ENCODE measurements around the gene ATP6V1B1. TPM values are rescaled to one million over a fixed set of nuclear protein-coding genes. Genes with fewer than 3 reads are reported as not detected.

ATP6V1B1 gene
- total and polyA plus RNA-seq, 9 of the 15 experiments (the other 6 are each of a cell fraction or from before 2014, with no cell fraction given) = not detected

- intact Hi-C loops (cut with micrococcal nuclease) (no loop called here), in situ Hi-C loops (cut with MboI) (no loop called here)
- Histone ChIP-seq H2AFZ (ENCODE audit: low read depth, low read length) (no peak overlapping the region), H3K27me3 (ENCODE audit: control insufficient read depth in 2 of 2, insufficient read depth in 2 of 2, low read length in 2 of 2) (peaks cover 16 to 71% of the 10 kb centered on the region in 2 experiments), H3K9me1 (ENCODE audit: control insufficient read depth, insufficient read depth, low read length) (no peaks in the 10 kb centered on the region), H3K4me1 (replicated peaks in 1 of 2; ENCODE audit: control insufficient read depth in 2 of 2, insufficient read depth in 2 of 2, low read length in 2 of 2) (peaks cover 0 to 3% of the 10 kb centered on the region in 2 experiments; a peak in 1 of 5 replicates), H3K79me2 (ENCODE audit: control insufficient read depth, insufficient read depth, low read length) (no peaks in the 10 kb centered on the region), H3K4me3 (no peak overlapping the region), H3K36me3 (ENCODE audit: control insufficient read depth, insufficient read depth, low read length) (no peaks in the 10 kb centered on the region), H3K4me2 (ENCODE audit: insufficient read depth, low read length) (no peak overlapping the region), H3K9me3 (replicated peaks; ENCODE audit: control insufficient read depth, insufficient read depth, low read depth, low read length) (no peaks in the 10 kb centered on the region), H4K20me1 (replicated peaks; ENCODE audit: control insufficient read depth, insufficient read depth, low read length) (no peaks in the 10 kb centered on the region; the same call in 1 of the 2 replicates), H3K9ac (ENCODE audit: insufficient read depth in 1 of 2, low read depth in 2 of 2, low read length in 2 of 2) (no peak overlapping the region), H3K27ac (ENCODE audit: extremely low read depth, low read depth, low read length) (no peak overlapping the region)
- DNase-seq (ENCODE audit: extremely low read depth in 1 of 4, low spot score in 3 of 4) (no peak), ATAC-seq (no peak; the same call in 2 of the 3 replicates), FAIRE-seq (no peak)
- no TSS peak for BruUV-seq (replicated peaks)
- 15% methylated on average over 9 of the region's 9 CpGs for WGBS (ENCODE audit: insufficient coverage, low coverage, missing lambda C conversion rate)
- ChIA-PET POLR2A (interaction anchor here (1.4 kb wide), 1 partner anchor 9 kb away, joined by 5 read pairs; no protein-coding TSS in a partner anchor), CTCF (ENCODE audit: low intra/inter-chr PET ratio) (no interaction called here)
- TF ChIP-seq REST (IDR thresholded peaks at IDR 0.05; ENCODE audit: borderline replicate concordance) = peak; percentile 36
- no peak for TF ChIP-seq REST (CRISPR knock-in tag; IDR thresholded peaks at IDR 0.05; ENCODE audit: low read depth)
- TF ChIP-seq ATF4 (CRISPR knock-in tag; IDR thresholded peaks at IDR 0.05) = no peak
These were observed 23.6 kb downstream of the ATP6V1B1 start for GRCh38 chr2:70959271-70959761.
